Activated CD8-positive, alpha-beta T cell treated with anti-CD3 and anti-CD28 coated beads for 36 hours (primary cell): ENCODE measurements around the gene PCDH9. TPM values are rescaled to one million over a fixed set of nuclear protein-coding genes. Genes with fewer than 3 reads are reported as not detected.

Source experiments
- ATAC-seq: fragments of 200-7000 bp; cut with Tn5 transposase; one replicate; pipeline ENCODE4 v1.10.0; 2021; ENCODE audit warnings: mild to moderate bottlenecking, moderate library complexity
- CTCF ChIA-PET: fragments of 350-600 bp; sonication (Branson Sonifier 250); formaldehyde crosslinking; loops from one replicate; lab custom pipeline; 2021; ENCODE audit warnings: antibody characterized with exemption; lab: Charles Lee
- POLR2A ChIA-PET: fragments of 350-600 bp; sonication (Branson Sonifier 250); formaldehyde crosslinking; loops from one replicate; lab custom pipeline; 2021; ENCODE audit warnings: antibody characterized with exemption; lab: Charles Lee
- DNase-seq: peaks from one replicate; pipeline ENCODE4 v3.0.0-alpha.2; 2020
- H3K27ac Mint-ChIP-seq: one replicate; pipeline ENCODE4 v1.8.0; 2021; ENCODE audit warnings: mild to moderate bottlenecking, mixed read lengths
- H3K27me3 Mint-ChIP-seq: one replicate; pipeline ENCODE4 v1.8.0; 2021; ENCODE audit warnings: mixed read lengths
- H3K36me3 Mint-ChIP-seq: one replicate; pipeline ENCODE4 v1.8.0; 2021; ENCODE audit warnings: low read depth, mixed read lengths
- H3K4me1 Mint-ChIP-seq: one replicate; pipeline ENCODE4 v1.8.0; 2021; ENCODE audit warnings: low read depth, mixed read lengths
- H3K4me3 Mint-ChIP-seq: one replicate; pipeline ENCODE4 v1.8.0; 2021; ENCODE audit warnings: mild to moderate bottlenecking, moderate library complexity, mixed read lengths
- H3K9me3 Mint-ChIP-seq: one replicate; pipeline ENCODE4 v1.8.0; 2021; ENCODE audit warnings: mixed read lengths
- intact Hi-C: fragments of 100-400 bp; cut with micrococcal nuclease; formaldehyde crosslinking; loops from one replicate; pipeline ENCODE4 v1.10.0; 2022
- total RNA-seq, 2 experiments: library from RNA; stranded (reverse); gene quantifications; one replicate each; pipeline ENCODE4 v1.2.3, GENCODE V29; 2021
- TF ChIP-seq, protein P1 (sequence below): fragments of 200-600 bp; IDR thresholded peaks from one replicate; pipeline ENCODE4 v1.8.0; 2022; ENCODE audit warnings: antibody characterized with exemption, mild to moderate bottlenecking

Gene PCDH9
- total RNA-seq, 2 experiments from 2014 or later, result 0.04 to 0.14 TPM

GRCh38 chr13:67148161-67148571, 82.0 kb downstream of the PCDH9 start:
- Mint-ChIP-seq H3K36me3 (no peaks in the 10 kb centered on the region), H3K4me3 (no peak overlapping the region), H3K4me1 (no peaks in the 10 kb centered on the region), H3K27ac (no peak overlapping the region), H3K9me3 (no peaks in the 10 kb centered on the region), H3K27me3 (no peaks in the 10 kb centered on the region)
- ChIA-PET POLR2A (no interaction called here), CTCF (interaction anchor here (1.1 kb wide), 1 partner anchor 90 kb away, joined by 3 read pairs; no protein-coding TSS in a partner anchor)
- ATAC-seq (no peak), DNase-seq (no peak)
- intact Hi-C loops, result no loop called here
- TF ChIP-seq, protein P1, sequence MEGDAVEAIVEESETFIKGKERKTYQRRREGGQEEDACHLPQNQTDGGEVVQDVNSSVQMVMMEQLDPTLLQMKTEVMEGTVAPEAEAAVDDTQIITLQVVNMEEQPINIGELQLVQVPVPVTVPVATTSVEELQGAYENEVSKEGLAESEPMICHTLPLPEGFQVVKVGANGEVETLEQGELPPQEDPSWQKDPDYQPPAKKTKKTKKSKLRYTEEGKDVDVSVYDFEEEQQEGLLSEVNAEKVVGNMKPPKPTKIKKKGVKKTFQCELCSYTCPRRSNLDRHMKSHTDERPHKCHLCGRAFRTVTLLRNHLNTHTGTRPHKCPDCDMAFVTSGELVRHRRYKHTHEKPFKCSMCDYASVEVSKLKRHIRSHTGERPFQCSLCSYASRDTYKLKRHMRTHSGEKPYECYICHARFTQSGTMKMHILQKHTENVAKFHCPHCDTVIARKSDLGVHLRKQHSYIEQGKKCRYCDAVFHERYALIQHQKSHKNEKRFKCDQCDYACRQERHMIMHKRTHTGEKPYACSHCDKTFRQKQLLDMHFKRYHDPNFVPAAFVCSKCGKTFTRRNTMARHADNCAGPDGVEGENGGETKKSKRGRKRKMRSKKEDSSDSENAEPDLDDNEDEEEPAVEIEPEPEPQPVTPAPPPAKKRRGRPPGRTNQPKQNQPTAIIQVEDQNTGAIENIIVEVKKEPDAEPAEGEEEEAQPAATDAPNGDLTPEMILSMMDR, result no peak

DNA sequence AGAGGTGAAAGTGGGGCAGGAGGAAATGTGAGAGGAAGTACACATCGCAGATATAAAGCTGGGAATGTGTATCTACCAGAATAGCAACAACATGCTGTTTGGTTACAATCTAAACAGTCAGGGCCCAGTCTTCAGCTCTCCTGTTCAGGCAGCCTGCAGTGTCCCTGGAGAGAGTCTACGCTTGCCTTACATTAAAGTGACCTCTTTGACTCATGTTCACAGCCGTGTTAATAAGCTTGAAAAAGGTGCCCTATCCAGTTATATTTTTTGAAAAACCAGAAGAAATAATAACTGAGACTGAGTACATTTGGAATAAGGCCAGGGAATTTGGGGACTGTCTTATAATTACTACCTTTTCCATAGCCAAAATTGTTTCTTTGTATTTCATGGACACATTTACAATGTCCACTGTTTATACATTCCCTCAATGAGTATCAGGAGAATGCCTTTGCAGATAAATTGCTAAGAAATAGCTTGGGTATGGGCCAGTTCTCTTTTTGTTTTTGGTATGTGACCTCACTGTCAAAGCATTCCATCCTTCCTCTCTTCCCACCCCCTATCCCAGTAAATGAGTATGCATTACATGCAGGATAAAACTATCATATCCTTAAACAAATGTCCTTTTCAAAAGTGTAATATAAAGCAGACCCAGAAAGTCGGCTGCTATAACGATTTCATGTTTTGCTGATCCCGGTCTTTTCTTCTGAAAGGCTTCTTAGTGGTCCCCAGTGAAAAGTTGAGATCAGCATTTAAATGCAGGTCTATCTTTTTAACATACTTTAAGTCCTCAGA, 82.6 kb downstream of the PCDH9 start:
- H3K36me3 Mint-ChIP-seq, result no peaks in the 10 kb centered on the region
- intact Hi-C loops, result no loop called here
- no peak overlapping the region for H3K4me3 Mint-ChIP-seq
- H3K4me1 Mint-ChIP-seq, result no peaks in the 10 kb centered on the region
- CTCF ChIA-PET, result interaction anchor here (1.1 kb wide), 1 partner anchor 90 kb away, joined by 3 read pairs; no protein-coding TSS in a partner anchor
- DNase-seq, result no peak
- TF ChIP-seq, protein P1, result no peak
- H3K9me3 Mint-ChIP-seq, result no peaks in the 10 kb centered on the region
- no peak overlapping the region for H3K27ac Mint-ChIP-seq
- ATAC-seq, result no peak
- no peaks in the 10 kb centered on the region for H3K27me3 Mint-ChIP-seq
- POLR2A ChIA-PET, result no interaction called here

DNA sequence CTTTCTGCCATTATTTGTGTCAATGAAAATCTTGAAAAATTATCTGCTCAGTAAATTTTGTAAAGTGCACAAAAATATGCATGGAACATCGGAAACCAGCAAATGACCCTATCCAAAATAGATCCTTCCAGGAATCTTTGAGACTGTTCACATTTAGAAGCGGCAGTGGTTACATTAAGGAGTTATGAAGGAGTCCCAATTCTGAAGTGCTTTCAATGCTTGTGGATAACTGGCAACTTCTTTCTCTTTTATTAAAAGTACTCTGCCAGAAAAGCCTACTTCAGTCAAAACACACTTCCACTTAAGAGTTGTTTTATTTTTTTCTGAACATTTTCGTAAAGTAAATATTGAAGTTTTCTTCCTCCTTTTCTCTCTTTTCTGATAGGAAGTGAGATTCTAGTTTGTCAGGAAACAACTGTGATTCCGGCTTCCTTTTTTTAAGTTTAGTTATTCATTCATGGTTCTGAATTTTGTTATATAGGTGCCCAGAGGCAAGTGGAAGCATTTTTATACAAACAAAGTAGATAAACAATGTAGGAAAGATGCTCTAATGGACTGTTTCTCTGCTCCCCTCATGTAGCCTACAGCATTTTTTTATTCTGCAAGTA, 83.5 kb downstream of the PCDH9 start:
- H3K4me1 Mint-ChIP-seq, result no peaks in the 10 kb centered on the region
- TF ChIP-seq, protein P1, result no peak
- ChIA-PET CTCF (no interaction called here), POLR2A (no interaction called here)
- no peak overlapping the region for H3K4me3 Mint-ChIP-seq
- no peaks in the 10 kb centered on the region for H3K27me3 Mint-ChIP-seq
- intact Hi-C loops, result no loop called here
- H3K27ac Mint-ChIP-seq, result no peak overlapping the region
- ATAC-seq (no peak), DNase-seq (no peak)
- no peaks in the 10 kb centered on the region for H3K9me3 Mint-ChIP-seq
- no peaks in the 10 kb centered on the region for H3K36me3 Mint-ChIP-seq

DNA sequence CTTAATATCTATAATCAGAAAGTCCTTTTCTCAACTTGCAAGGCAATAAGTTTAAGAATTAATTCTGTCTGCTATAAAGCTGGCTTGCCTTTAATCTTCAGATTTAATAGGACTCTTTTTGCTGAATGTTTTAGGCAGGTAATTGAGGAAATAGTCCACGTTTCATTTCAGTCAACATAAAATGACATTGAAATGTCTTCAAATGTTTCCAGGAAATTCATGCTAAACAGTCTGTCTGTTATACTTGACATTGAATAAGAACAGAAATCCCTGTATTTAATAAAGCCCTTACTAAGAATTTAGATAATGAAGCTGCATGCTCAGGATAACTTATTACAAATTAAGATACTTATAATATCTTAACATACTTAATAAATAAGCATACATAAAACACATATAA, 84.2 kb downstream of the PCDH9 start:
- no peaks in the 10 kb centered on the region for H3K36me3 Mint-ChIP-seq
- DNase-seq, result no peak
- TF ChIP-seq, protein P1, result no peak
- CTCF ChIA-PET, result no interaction called here
- intact Hi-C loops, result no loop called here
- H3K4me3 Mint-ChIP-seq, result no peak overlapping the region
- no peaks in the 10 kb centered on the region for H3K27me3 Mint-ChIP-seq
- no peak for ATAC-seq
- H3K27ac Mint-ChIP-seq, result no peak overlapping the region
- no peaks in the 10 kb centered on the region for H3K9me3 Mint-ChIP-seq
- POLR2A ChIA-PET, result no interaction called here
- H3K4me1 Mint-ChIP-seq, result no peaks in the 10 kb centered on the region

DNA sequence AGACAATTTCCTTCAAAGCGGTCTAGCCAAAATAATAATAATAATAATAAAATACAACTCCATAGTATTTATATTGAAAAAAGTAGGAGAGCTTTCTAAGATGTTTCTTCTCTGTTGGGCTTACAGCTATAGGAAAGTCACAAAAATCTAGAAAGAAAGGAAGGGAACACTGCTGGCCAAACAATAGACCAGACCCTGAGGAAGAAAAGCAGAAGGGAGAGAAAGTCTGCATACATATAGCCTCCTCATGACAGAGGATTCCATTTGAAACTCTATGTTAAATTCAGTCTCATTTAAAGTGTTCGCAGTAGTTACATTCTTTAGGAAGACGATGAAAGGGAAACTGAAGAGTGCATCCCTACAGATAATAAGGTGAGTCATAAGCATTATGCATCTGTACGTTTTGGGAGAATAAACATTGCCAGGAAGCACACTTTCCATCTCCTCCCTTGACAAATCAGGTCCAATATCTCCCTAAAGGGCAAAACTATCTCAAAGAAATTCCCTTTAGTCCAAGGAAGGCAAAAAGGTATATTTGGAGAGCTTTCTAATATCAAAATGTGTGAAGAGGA, 86.5 kb downstream of the PCDH9 start:
- Mint-ChIP-seq H3K4me3 (no peak overlapping the region), H3K27me3 (no peaks in the 10 kb centered on the region), H3K9me3 (no peaks in the 10 kb centered on the region), H3K27ac (no peak overlapping the region), H3K4me1 (no peaks in the 10 kb centered on the region), H3K36me3 (no peaks in the 10 kb centered on the region)
- ChIA-PET CTCF (no interaction called here), POLR2A (no interaction called here)
- ATAC-seq (no peak), DNase-seq (no peak)
- intact Hi-C loops, result no loop called here
- TF ChIP-seq, protein P1, result no peak
